ENCODE results near the gene ARHGAP15.

The ARHGAP15 gene

DNA sequence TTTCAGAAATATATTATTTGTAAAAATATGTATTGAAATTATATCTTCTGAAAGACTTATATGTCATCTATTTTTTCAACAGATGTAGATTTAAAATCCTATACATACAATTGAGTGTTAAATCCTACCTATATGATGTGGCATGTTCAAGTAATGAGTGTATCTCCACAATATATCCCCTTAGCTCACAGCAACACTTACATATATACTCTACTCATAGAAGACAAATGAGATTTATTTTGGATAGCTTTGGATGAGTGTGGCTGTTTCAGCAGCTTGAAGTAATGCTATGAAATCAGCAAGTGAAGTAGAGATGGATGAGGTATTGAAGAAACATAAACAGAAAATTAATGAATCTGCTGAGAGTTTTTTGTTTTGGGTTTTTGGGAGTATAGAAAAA, 263.1 kb downstream of the ARHGAP15 start:
- DNase-seq (ENCODE audit: low spot score in 2 of 2), result no peak
- ATAC-seq (ENCODE audit: low read depth), result no peak
- H3K36me3 Mint-ChIP-seq, result peaks cover 23% of the 10 kb centered on the region
- no peak overlapping the region for H3K27ac Mint-ChIP-seq
- no peaks in the 10 kb centered on the region for H3K27me3 Mint-ChIP-seq
- H3K4me3 Mint-ChIP-seq, result no peak overlapping the region
- H3K4me1 Mint-ChIP-seq, result peaks cover 15% of the 10 kb centered on the region
- H3K9me3 Mint-ChIP-seq, result no peaks in the 10 kb centered on the region

GRCh38 chr2:143394062-143394461, 264.8 kb downstream of the ARHGAP15 start:
- no peaks in the 10 kb centered on the region for H3K27me3 Mint-ChIP-seq
- no peak overlapping the region for H3K4me3 Mint-ChIP-seq
- H3K9me3 Mint-ChIP-seq, result no peaks in the 10 kb centered on the region
- peaks cover 15% of the 10 kb centered on the region for H3K4me1 Mint-ChIP-seq
- peaks cover 20% of the 10 kb centered on the region for H3K36me3 Mint-ChIP-seq
- no peak for DNase-seq (ENCODE audit: low spot score in 2 of 2)
- no peak for ATAC-seq (ENCODE audit: low read depth)
- H3K27ac Mint-ChIP-seq, result no peak overlapping the region

GRCh38 chr2:143397884-143398614, 268.8 kb downstream of the ARHGAP15 start:
- no peak for ATAC-seq (ENCODE audit: low read depth)
- Mint-ChIP-seq H3K4me1 (peaks cover 19% of the 10 kb centered on the region), H3K27me3 (no peaks in the 10 kb centered on the region), H3K36me3 (peaks cover 10% of the 10 kb centered on the region), H3K9me3 (no peaks in the 10 kb centered on the region), H3K27ac (peak overlapping the region; percentile 62), H3K4me3 (no peak overlapping the region)
- no peak for DNase-seq (ENCODE audit: low spot score in 2 of 2)

DNA sequence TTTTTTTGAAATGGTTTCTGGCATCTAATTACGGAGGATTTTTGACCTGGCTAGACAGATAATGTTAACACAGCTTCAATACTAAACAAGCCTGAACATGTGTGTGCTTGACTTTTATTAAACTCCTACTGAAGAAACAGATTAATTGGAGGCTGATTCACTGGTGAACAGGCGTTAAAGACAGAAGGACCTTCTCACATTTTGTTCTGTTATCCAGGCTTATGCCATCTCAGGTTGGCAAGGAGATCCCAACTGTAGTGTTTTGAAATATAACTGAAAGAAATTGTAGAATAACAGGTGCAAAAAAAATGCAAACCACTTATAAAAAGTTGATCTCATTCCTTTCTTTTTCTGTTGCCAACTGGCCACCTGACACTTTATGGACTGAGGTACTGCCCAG, 269.6 kb downstream of the ARHGAP15 start:
- DNase-seq (ENCODE audit: low spot score in 2 of 2) (no peak), ATAC-seq (ENCODE audit: low read depth) (no peak)
- Mint-ChIP-seq H3K4me3 (no peak overlapping the region), H3K36me3 (peaks cover 10% of the 10 kb centered on the region), H3K4me1 (peaks cover 19% of the 10 kb centered on the region), H3K27ac (no peak overlapping the region), H3K27me3 (no peaks in the 10 kb centered on the region), H3K9me3 (no peaks in the 10 kb centered on the region)

DNA sequence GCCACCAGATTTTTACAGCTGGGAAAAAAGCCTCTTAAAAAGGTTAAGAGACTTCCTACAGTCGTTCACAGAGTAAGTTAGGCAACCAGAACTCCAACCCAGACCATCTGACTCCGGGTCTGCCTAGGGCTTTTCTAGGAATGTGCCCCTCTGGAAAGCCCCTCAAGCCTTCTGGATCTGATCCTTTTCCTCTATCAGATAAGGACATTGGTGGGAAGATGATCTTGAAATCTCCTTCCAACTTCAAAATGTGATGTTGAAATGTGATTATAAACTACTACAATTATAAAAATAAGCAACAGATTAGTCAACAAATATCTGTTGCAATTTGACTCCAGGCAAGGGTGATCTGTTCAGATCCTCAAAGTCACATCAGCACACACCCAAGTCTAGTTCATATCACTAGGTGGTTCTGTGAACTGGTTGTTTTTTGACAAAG, 270.4 kb downstream of the ARHGAP15 start:
- DNase-seq (ENCODE audit: low spot score in 2 of 2) (no peak), ATAC-seq (ENCODE audit: low read depth) (no peak)
- Mint-ChIP-seq H3K27ac (no peak overlapping the region), H3K27me3 (no peaks in the 10 kb centered on the region), H3K9me3 (no peaks in the 10 kb centered on the region), H3K4me1 (peaks cover 18% of the 10 kb centered on the region), H3K4me3 (no peak overlapping the region), H3K36me3 (peaks cover 9% of the 10 kb centered on the region)

- peaks cover 14% of the 10 kb centered on the region for H3K4me1 Mint-ChIP-seq
- H3K27me3 Mint-ChIP-seq, result no peaks in the 10 kb centered on the region
- no peak overlapping the region for H3K4me3 Mint-ChIP-seq
- H3K9me3 Mint-ChIP-seq, result no peaks in the 10 kb centered on the region
- ATAC-seq (ENCODE audit: low read depth) (no peak), DNase-seq (ENCODE audit: low spot score in 2 of 2) (no peak)
- peak overlapping the region; percentile 16 for H3K27ac Mint-ChIP-seq
- H3K36me3 Mint-ChIP-seq, result peaks cover 7% of the 10 kb centered on the region
Observed at GRCh38 chr2:143401861-143402260, 272.6 kb downstream of the ARHGAP15 start.

DNA sequence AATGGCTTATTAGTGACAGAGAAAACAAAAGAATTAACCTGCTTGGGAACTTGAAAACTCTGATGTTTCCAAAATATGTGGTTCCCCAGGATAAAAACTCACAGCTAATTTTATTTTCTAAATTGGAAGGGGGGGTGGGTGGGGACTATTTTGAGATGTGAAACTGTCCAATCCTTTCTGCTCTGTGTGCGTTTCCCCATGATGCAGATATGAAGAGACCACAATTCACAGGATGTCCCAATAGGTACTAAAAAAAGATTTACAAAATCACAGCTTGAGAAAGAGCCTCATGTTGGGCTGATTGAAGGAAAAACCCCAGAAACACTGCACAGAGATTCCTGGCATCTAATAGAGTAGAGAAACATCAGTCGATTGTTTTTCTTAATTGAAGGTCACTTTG, 273.2 kb downstream of the ARHGAP15 start:
- ATAC-seq (ENCODE audit: low read depth), result peak; percentile 52
- H3K4me1 Mint-ChIP-seq, result peaks cover 14% of the 10 kb centered on the region
- H3K4me3 Mint-ChIP-seq, result no peak overlapping the region
- DNase-seq (ENCODE audit: low spot score in 2 of 2), result no peak
- H3K9me3 Mint-ChIP-seq, result no peaks in the 10 kb centered on the region
- no peaks in the 10 kb centered on the region for H3K27me3 Mint-ChIP-seq
- H3K27ac Mint-ChIP-seq, result peak overlapping the region; percentile 16
- peaks cover 7% of the 10 kb centered on the region for H3K36me3 Mint-ChIP-seq

DNA sequence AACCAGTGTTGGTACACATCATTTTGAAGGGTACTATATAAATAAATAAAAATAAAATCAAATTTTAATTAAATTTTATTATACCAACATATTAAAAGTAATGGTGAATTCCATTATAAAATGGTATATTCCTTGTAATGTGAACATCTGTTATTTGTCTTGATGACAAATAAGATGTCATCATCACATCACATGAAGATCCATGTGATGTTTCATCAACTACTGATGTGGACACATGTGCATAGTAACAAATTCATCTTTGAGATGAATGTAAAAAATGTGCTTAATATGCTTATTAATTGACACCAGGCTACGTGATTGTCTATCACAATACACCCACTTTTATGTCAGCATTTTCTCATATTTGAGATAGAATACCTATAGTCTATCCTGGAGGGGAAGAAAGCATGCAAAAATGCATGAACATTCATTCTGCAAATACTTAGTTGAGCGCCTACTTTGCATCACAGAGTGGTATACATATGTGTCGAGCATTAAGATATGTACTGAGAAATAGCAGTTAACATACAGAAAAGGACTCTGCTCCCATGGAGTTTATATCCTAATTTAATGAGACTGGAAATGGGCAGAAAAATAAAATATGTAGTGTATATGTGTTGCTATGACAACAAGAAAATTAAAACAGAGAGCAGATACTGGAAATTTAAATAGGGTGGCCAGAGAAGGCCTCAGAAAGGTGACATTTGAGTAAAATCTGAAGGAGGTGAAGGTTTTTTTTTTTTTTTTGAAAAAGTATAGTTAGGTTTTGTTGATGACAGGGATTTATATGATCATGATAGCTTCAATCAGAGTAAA, 281.1 kb downstream of the ARHGAP15 start:
- H3K27ac Mint-ChIP-seq, result no peak overlapping the region
- ATAC-seq (ENCODE audit: low read depth), result no peak

GRCh38 chr2:143415571-143415970, 286.4 kb downstream of the ARHGAP15 start:
- Mint-ChIP-seq H3K4me3 (no peak overlapping the region), H3K9me3 (no peaks in the 10 kb centered on the region), H3K4me1 (peaks cover 15% of the 10 kb centered on the region), H3K36me3 (peaks cover 16% of the 10 kb centered on the region), H3K27me3 (no peaks in the 10 kb centered on the region), H3K27ac (no peak overlapping the region)
- no peak for ATAC-seq (ENCODE audit: low read depth)
- DNase-seq (ENCODE audit: low spot score in 2 of 2), result no peak

More for the DNA sequence above, 281.1 kb downstream of the ARHGAP15 start:
- H3K4me1 Mint-ChIP-seq, result peaks cover 5% of the 10 kb centered on the region
- no peak overlapping the region for H3K4me3 Mint-ChIP-seq
- H3K9me3 Mint-ChIP-seq, result no peaks in the 10 kb centered on the region
- no peak for DNase-seq (ENCODE audit: low spot score in 2 of 2)
- peaks cover 13% of the 10 kb centered on the region for H3K36me3 Mint-ChIP-seq
- H3K27me3 Mint-ChIP-seq, result no peaks in the 10 kb centered on the region

DNA sequence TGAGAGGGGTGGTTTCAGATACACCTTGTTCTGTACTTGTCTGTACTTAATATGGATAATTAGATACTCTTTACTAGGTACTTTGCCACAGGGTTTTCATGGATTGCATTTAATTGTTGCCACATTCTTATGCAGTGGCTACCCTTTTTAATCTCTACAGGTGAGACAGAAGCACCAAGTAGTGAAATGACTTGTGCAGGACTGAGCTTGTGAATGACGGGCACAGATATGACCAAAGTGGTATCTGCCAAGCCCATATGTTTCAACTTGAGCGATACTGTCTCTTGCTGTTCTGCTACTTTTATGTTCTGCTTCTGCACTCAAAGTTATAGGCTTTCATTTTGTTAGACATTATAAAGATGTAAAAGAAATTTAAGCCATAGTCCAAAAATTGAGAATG, 288.2 kb downstream of the ARHGAP15 start:
- no peaks in the 10 kb centered on the region for H3K9me3 Mint-ChIP-seq
- H3K4me3 Mint-ChIP-seq, result no peak overlapping the region
- no peak overlapping the region for H3K27ac Mint-ChIP-seq
- H3K36me3 Mint-ChIP-seq, result peaks cover 13% of the 10 kb centered on the region
- no peaks in the 10 kb centered on the region for H3K27me3 Mint-ChIP-seq
- DNase-seq (ENCODE audit: low spot score in 2 of 2) (no peak), ATAC-seq (ENCODE audit: low read depth) (no peak)
- peaks cover 27% of the 10 kb centered on the region for H3K4me1 Mint-ChIP-seq

- no peaks in the 10 kb centered on the region for H3K9me3 Mint-ChIP-seq
- H3K4me3 Mint-ChIP-seq, result no peak overlapping the region
- peaks cover 14% of the 10 kb centered on the region for H3K36me3 Mint-ChIP-seq
- peaks cover 35% of the 10 kb centered on the region for H3K4me1 Mint-ChIP-seq
- H3K27me3 Mint-ChIP-seq, result no peaks in the 10 kb centered on the region
- ATAC-seq (ENCODE audit: low read depth) (no peak), DNase-seq (ENCODE audit: low spot score in 2 of 2) (no peak)
- no peak overlapping the region for H3K27ac Mint-ChIP-seq
Observed at GRCh38 chr2:143420313-143420712, 291.1 kb downstream of the ARHGAP15 start.

- Mint-ChIP-seq H3K27ac (peak overlapping the region; percentile 22), H3K27me3 (no peaks in the 10 kb centered on the region), H3K4me3 (no peak overlapping the region), H3K9me3 (no peaks in the 10 kb centered on the region), H3K36me3 (peaks cover 14% of the 10 kb centered on the region), H3K4me1 (peaks cover 30% of the 10 kb centered on the region)
- ATAC-seq (ENCODE audit: low read depth) (peak; percentile 86), DNase-seq (ENCODE audit: low spot score in 2 of 2) (peak in 1 of 2 donors; percentile 1)
Observed at GRCh38 chr2:143422681-143423080, 293.5 kb downstream of the ARHGAP15 start.

DNA sequence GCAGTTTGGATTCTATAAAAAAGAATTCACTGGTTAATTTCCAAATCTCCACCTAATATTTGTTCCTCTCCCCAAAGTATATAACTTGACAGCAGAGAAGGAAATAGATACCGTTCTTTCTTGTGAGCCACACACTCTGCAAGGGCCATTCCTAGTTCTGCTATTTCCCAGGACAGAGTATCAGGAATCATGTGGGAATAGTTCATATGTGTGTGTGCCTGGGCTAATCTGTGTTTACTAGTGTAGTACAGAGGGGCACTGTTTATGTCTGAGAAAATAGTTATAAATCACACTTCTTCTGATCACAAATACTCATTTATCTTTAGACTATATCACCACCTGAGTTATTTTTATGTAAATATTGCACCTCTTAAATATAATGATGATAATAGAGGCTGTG, 296.7 kb downstream of the ARHGAP15 start:
- Mint-ChIP-seq H3K27me3 (no peaks in the 10 kb centered on the region), H3K4me1 (peaks cover 29% of the 10 kb centered on the region), H3K9me3 (no peaks in the 10 kb centered on the region), H3K4me3 (no peak overlapping the region), H3K36me3 (peaks cover 15% of the 10 kb centered on the region), H3K27ac (peak overlapping the region; percentile 35)
- DNase-seq (ENCODE audit: low spot score in 2 of 2) (no peak), ATAC-seq (ENCODE audit: low read depth) (no peak)

DNA sequence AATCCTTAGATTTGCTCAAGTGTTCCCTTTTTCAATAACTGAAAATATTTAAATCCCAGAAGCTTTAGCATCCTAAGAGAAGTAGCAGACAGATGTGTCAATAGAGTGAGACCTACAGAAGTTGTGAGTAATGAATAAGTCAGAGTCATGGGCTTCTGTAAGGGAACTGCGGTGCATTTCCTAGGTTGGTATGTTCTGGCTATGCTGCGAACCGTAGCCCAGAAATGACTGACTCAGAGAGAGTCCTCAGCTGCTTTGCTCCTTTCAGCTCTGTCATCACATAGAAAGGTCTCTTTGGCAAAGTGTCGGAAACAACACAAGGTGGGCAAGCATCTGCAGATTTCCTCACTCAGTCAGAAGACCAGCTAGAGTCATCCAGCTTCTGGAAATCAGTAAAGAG, 297.1 kb downstream of the ARHGAP15 start:
- H3K36me3 Mint-ChIP-seq, result peaks cover 15% of the 10 kb centered on the region
- peaks cover 26% of the 10 kb centered on the region for H3K4me1 Mint-ChIP-seq
- H3K27ac Mint-ChIP-seq, result no peak overlapping the region
- no peak overlapping the region for H3K4me3 Mint-ChIP-seq
- ATAC-seq (ENCODE audit: low read depth) (no peak), DNase-seq (ENCODE audit: low spot score in 2 of 2) (no peak)
- no peaks in the 10 kb centered on the region for H3K9me3 Mint-ChIP-seq
- H3K27me3 Mint-ChIP-seq, result no peaks in the 10 kb centered on the region
